GM12892 (cell line): ENCODE measurements around the gene JAML.

Experiments used
- DNase-seq: peaks from one replicate; pipeline ENCODE4 v3.0.0; 2011; ENCODE audit not compliant: insufficient read length
- FAIRE-seq: peaks from 2 replicates; lab custom pipeline; 2011; peaks lifted over from hg19 to GRCh38; lab: Jason Lieb, UNC
- POLR2A ChIP-seq: IDR thresholded peaks from 2 replicates; pipeline ENCODE4 v1.6.1; 2011; ENCODE audit warnings: low read depth, low read length, control low read depth
- POLR2AphosphoS5 ChIP-seq: IDR thresholded peaks from 2 replicates; pipeline ENCODE4 v1.6.1; 2011; ENCODE audit warnings: low read depth, low read length, control low read depth
- TAF1 ChIP-seq: IDR thresholded peaks from 2 replicates; pipeline ENCODE4 v1.6.1; 2011; ENCODE audit warnings: low read depth, mild to moderate bottlenecking, control low read depth, low read length, borderline replicate concordance

JAML gene

GRCh38 chr11:118223992-118224391, 819 bp downstream of the JAML start:
- TF ChIP-seq POLR2A = no peak
- FAIRE-seq (no peak), DNase-seq (no peak)

- FAIRE-seq (no peak), DNase-seq (no peak)
- TF ChIP-seq POLR2AphosphoS5 (no peak), TAF1 (no peak), POLR2A (no peak)
Observed at GRCh38 chr11:118223570-118223969, 1.2 kb downstream of the JAML start.

GRCh38 chr11:118222437-118222836, 2.4 kb downstream of the JAML start:
- FAIRE-seq = no peak
- no peak for DNase-seq
- TF ChIP-seq POLR2AphosphoS5 (no peak), TAF1 (no peak), POLR2A (no peak)

- DNase-seq (no peak), FAIRE-seq (no peak)
- TF ChIP-seq POLR2A (no peak), TAF1 (no peak), POLR2AphosphoS5 (no peak)
Observed at GRCh38 chr11:118221419-118221818, 3.4 kb downstream of the JAML start.

GRCh38 chr11:118219732-118220131, 5.1 kb downstream of the JAML start:
- no peak for DNase-seq
- FAIRE-seq = no peak
- no peak for TF ChIP-seq POLR2A
- no peak for TF ChIP-seq TAF1
- TF ChIP-seq POLR2AphosphoS5 = no peak

GRCh38 chr11:118219244-118219643, 5.6 kb downstream of the JAML start:
- TF ChIP-seq TAF1 (no peak), POLR2AphosphoS5 (no peak), POLR2A (no peak)
- FAIRE-seq (no peak), DNase-seq (no peak)

- TF ChIP-seq POLR2AphosphoS5 (no peak), POLR2A (no peak), TAF1 (no peak)
- DNase-seq (no peak), FAIRE-seq (peak; percentile 61)
Observed at GRCh38 chr11:118217575-118217974, 7.2 kb downstream of the JAML start.

GRCh38 chr11:118216621-118217481, 8.0 kb downstream of the JAML start:
- no peak for TF ChIP-seq POLR2AphosphoS5
- no peak for TF ChIP-seq TAF1
- no peak for TF ChIP-seq POLR2A
- FAIRE-seq = peak; percentile 92
- DNase-seq = no peak

- no peak for DNase-seq
- TF ChIP-seq POLR2A (no peak), POLR2AphosphoS5 (no peak), TAF1 (no peak)
- FAIRE-seq = no peak
Observed at GRCh38 chr11:118215765-118216164, 9.0 kb downstream of the JAML start.

GRCh38 chr11:118215262-118215661, 9.5 kb downstream of the JAML start:
- no peak for FAIRE-seq
- no peak for TF ChIP-seq POLR2AphosphoS5
- no peak for TF ChIP-seq POLR2A
- no peak for TF ChIP-seq TAF1

GRCh38 chr11:118214210-118214914, 10.4 kb downstream of the JAML start:
- FAIRE-seq = peak; percentile 88
- TF ChIP-seq TAF1 (no peak), POLR2A (no peak), POLR2AphosphoS5 (no peak)
- DNase-seq = no peak

More at GRCh38 chr11:118215262-118215661, 9.5 kb downstream of the JAML start:
- no peak for DNase-seq
